Frontal cortex (tissue), 4 donors: ENCODE results near the gene CHST8. TPM values are rescaled to one million over a fixed set of nuclear protein-coding genes. Genes with fewer than 3 reads are reported as not detected.
"Not testable (repeated sequence)": the region's sequence is repeated elsewhere in the genome, so short reads cannot be mapped to it uniquely, and the experiment has no call there.

ENCODE experiments used
- DNase-seq, 2 donors: peaks; one replicate each; pipeline ENCODE4 v3.0.0; 2012; ENCODE audit warnings: low spot score in 2 of 2
- FAIRE-seq: peaks from 2 replicates; lab custom pipeline; 2012; peaks lifted over from hg19 to GRCh38; lab: Jason Lieb, UNC
- total RNA-seq: library from RNA; depleted of rRNA; stranded (reverse); fragments of >200 nt; gene quantifications from one replicate; pipeline ENCODE4 v1.2.3, GENCODE V29; 2014
- donor health status: control.
- donor health status: control.
- donor health status: control.

The CHST8 gene
- total RNA-seq, 1 donor from 2014 or later, result 5.3 TPM

GRCh38 chr19:33640773-33641172 lies 19.0 kb downstream of the CHST8 start:
- FAIRE-seq (no peak), DNase-seq (no peak)

GRCh38 chr19:33641261-33641660 lies 19.5 kb downstream of the CHST8 start:
- DNase-seq (no peak), FAIRE-seq (no peak)

GRCh38 chr19:33641956-33642498 lies 20.3 kb downstream of the CHST8 start:
- FAIRE-seq (no peak), DNase-seq (no peak)

GRCh38 chr19:33644284-33644836 lies 22.6 kb downstream of the CHST8 start:
- DNase-seq (no peak), FAIRE-seq (no peak)

- no peak for FAIRE-seq
- DNase-seq, result no peak
Observed at GRCh38 chr19:33646306-33646705, 24.6 kb downstream of the CHST8 start.

GRCh38 chr19:33647146-33647545 lies 25.4 kb downstream of the CHST8 start:
- no peak for FAIRE-seq
- DNase-seq, result no peak

GRCh38 chr19:33649627-33650305 lies 28.0 kb downstream of the CHST8 start:
- FAIRE-seq, result no peak
- DNase-seq, result no peak

- no peak for FAIRE-seq
- DNase-seq, result no peak
Observed at GRCh38 chr19:33653684-33654083, 31.9 kb downstream of the CHST8 start.

- no peak for FAIRE-seq
- no peak for DNase-seq
Observed at GRCh38 chr19:33654840-33655508, 33.2 kb downstream of the CHST8 start.

GRCh38 chr19:33659835-33660234 lies 38.1 kb downstream of the CHST8 start:
- DNase-seq (no peak), FAIRE-seq (no peak)

GRCh38 chr19:33660410-33661124 lies 38.8 kb downstream of the CHST8 start:
- no peak for FAIRE-seq

GRCh38 chr19:33661336-33661735 lies 39.6 kb downstream of the CHST8 start:
- FAIRE-seq (no peak), DNase-seq (no peak)

More at GRCh38 chr19:33660410-33661124, 38.8 kb downstream of the CHST8 start:
- no peak for DNase-seq

GRCh38 chr19:33662391-33663092 lies 40.8 kb downstream of the CHST8 start:
- no peak for DNase-seq
- FAIRE-seq, result no peak

- not testable (repeated sequence) for FAIRE-seq, DNase-seq
Observed at GRCh38 chr19:33663316-33663715, 41.6 kb downstream of the CHST8 start.

GRCh38 chr19:33664744-33665143 lies 43.0 kb downstream of the CHST8 start:
- no peak for FAIRE-seq
- no peak for DNase-seq

GRCh38 chr19:33665776-33666595 lies 44.2 kb downstream of the CHST8 start:
- FAIRE-seq (no peak), DNase-seq (no peak)

GRCh38 chr19:33667141-33667650 lies 45.4 kb downstream of the CHST8 start:
- no peak for DNase-seq

GRCh38 chr19:33667881-33668280 lies 46.1 kb downstream of the CHST8 start:
- FAIRE-seq (no peak), DNase-seq (no peak)

More at GRCh38 chr19:33667141-33667650, 45.4 kb downstream of the CHST8 start:
- FAIRE-seq, result no peak

- DNase-seq (no peak), FAIRE-seq (no peak)
Observed at GRCh38 chr19:33668968-33669367, 47.2 kb downstream of the CHST8 start.
